Choroid plexus epithelial cell (primary cell): ENCODE results near the gene RAB9B.
A peak's percentile ranks its signal among the peaks of the same experiment; 100 is the strongest.

Source experiments
- DNase-seq: peaks from one replicate; pipeline ENCODE4 v3.0.0-alpha.2; 2010; ENCODE audit warnings: low read depth
- H3K4me3 ChIP-seq: 2 replicates; pipeline ENCODE4 v1.5.1; 2011; ENCODE audit warnings: low read depth, mild to moderate bottlenecking, control low read depth, low read length, moderate library complexity
- TF ChIP-seq, protein P1 (sequence below): conservative IDR thresholded peaks from 2 replicates; pipeline ENCODE4 v1.5.1; 2011; ENCODE audit warnings: low read depth, mild to moderate bottlenecking, control low read depth, inconsistent platforms, low read length, moderate library complexity

RAB9B gene

DNA sequence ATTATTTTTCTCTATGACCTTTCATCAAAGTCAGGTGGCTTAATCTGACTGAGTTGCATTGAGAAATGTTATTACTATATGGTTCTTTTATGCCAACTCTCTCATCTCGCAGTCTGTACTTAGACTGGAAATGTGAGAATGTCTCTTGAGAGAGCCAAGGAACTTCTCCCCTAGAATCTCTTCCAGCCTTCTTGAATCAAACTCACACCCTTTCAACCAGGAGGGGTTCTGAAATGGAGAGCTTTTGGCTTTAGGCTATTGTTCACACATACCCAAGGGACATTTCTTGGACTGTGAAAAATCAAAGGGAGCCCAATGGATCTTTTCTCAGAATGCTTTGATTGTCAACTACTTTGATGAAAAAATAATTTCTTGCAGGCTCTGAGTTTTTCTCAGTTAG, 50.4 kb downstream of the RAB9B start:
- H3K4me3 ChIP-seq = no peak overlapping the region
- no peak for DNase-seq
- TF ChIP-seq, protein P1, sequence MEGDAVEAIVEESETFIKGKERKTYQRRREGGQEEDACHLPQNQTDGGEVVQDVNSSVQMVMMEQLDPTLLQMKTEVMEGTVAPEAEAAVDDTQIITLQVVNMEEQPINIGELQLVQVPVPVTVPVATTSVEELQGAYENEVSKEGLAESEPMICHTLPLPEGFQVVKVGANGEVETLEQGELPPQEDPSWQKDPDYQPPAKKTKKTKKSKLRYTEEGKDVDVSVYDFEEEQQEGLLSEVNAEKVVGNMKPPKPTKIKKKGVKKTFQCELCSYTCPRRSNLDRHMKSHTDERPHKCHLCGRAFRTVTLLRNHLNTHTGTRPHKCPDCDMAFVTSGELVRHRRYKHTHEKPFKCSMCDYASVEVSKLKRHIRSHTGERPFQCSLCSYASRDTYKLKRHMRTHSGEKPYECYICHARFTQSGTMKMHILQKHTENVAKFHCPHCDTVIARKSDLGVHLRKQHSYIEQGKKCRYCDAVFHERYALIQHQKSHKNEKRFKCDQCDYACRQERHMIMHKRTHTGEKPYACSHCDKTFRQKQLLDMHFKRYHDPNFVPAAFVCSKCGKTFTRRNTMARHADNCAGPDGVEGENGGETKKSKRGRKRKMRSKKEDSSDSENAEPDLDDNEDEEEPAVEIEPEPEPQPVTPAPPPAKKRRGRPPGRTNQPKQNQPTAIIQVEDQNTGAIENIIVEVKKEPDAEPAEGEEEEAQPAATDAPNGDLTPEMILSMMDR = no peak

DNA sequence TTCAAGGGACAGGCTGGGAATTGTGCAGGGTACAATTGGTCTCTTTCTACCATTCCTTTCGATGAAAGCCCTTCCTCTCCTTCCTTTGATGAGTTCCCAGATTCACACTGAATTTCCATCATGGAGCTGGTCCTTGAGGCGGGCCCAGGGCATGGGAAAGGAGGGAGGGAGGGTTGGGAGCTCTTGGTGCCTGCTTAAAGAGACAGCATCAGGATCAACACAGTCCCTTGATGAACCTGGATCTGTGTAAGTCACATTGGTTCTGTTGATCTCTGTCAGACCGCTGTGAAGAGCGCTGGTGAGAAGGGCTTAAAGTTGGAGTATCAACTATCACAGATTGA, 51.0 kb downstream of the RAB9B start:
- H3K4me3 ChIP-seq = no peak overlapping the region
- TF ChIP-seq, protein P1 = no peak
- no peak for DNase-seq

DNA sequence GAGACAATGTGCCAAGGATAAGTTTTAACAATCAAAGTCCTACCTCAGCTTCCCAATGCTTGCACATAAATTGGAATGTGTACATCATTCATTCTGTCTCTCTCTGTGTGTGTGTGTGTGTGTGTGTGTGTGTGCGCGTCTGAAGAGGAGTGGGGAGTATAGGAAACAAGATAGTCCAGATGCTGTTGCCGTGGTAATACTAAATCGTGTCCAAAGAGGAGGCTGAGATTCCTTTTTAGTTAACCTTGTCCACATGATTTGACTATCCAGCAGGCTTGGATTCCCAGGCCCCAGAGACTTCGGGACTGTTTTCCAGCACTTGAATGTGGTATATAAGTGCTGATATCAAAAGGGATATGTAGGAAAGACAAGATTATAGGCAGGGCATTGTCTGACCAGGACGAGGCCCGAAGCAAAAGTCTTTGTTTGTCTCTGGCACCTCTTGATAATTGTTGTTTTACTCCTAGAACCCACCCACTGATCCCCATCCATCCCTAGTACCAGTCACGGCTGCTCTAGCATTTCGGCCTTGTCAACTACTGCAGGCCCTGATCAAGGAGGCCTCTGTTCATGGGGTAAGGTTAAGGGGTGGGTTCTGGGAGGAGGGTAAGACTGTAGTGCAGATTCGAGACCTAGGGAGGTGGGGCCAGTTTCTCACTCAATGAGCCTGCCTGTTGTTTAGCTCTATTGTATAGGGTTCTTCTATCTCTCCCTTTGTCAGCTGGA, 51.6 kb downstream of the RAB9B start:
- TF ChIP-seq, protein P1 = no peak
- no peak overlapping the region for H3K4me3 ChIP-seq
- no peak for DNase-seq

DNA sequence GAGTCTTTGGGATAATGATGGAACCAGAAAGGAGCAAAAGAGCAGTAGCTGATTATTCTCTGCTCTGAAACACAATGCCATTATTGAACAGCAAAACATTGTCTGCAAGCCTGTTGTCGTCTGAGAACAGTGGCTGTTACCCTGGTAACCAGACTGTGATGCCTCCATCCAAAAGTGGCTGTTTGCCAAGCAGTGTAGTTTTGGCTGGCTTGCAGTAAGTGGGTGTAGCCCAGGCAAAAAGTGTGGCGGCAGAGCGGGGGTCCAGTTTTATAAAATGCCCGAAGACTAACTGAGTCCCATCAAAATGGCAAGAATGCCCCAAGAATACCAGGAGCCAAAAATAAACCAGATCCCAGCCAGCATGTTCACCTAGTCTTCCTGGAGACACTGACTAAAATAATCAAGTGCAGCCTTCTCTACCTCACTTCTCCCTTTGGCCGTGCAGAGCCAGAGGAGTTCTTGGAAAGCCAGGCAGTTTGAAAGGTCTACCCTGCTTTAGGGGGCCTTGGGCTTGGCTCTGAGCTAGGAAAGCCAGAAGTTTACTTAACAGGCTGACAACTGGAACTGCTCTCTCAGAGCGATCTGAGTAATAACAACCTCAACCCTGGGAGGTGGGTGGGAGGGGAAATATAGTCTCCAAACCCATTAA, 52.8 kb downstream of the RAB9B start:
- TF ChIP-seq, protein P1 = no peak
- DNase-seq = peak; percentile 37
- H3K4me3 ChIP-seq = no peak overlapping the region

DNA sequence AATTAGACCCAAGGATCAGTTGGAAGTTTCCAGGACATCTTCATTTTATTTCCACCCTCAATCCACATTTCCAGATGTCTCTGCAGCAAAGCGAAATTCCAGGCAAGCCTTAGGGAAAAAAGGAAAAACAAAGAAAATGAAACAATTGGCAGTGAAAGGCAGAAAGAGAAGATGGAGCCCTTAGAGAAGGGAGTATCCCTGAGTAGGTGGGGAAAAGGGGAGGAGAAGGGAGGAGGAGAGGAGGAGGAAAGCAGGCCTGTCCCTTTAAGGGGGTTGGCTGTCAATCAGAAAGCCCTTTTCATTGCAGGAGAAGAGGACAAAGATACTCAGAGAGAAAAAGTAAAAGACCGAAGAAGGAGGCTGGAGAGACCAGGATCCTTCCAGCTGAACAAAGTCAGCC, 55.5 kb downstream of the RAB9B start, which contains the start of gene PLP1:
TSS of gene PLP1 (plus strand) at position 295 of the 400 bp plus-strand sequence. CDS start 156 bp downstream, outside the sequence.
- no peak for DNase-seq
- TF ChIP-seq, protein P1 = no peak
- no peak within 1 kb of the TSS for H3K4me3 ChIP-seq

DNA sequence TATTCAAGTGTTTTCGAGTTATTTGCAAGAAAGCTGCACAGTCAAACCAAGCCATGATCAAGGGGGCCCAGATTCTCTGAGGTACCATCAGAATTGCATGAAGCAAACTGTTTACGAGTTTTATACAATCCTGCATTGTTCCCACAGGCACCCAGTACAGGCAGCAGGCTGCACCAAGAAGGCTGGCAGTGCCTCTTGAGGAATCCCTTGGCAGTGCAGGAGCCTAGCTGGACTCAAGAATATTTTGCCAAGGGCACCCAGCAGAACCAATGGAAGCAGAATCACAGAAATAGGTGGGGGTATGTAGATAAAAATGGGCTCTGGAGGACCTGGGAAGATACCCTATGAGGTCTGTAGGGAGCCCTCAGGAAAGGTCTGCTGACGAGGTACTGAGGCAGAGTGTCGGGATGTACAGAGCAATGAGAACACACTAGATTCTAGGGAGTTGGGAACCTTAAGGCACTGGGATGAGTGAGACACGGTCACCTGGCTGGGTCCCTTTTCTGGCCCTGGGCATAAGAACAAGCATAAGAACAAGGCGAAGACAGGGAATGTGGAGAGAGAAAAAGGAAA, 57.9 kb downstream of the RAB9B start:
- no peak overlapping the region for H3K4me3 ChIP-seq
- peak; percentile 72 for DNase-seq
- TF ChIP-seq, protein P1 = peak; percentile 56

DNA sequence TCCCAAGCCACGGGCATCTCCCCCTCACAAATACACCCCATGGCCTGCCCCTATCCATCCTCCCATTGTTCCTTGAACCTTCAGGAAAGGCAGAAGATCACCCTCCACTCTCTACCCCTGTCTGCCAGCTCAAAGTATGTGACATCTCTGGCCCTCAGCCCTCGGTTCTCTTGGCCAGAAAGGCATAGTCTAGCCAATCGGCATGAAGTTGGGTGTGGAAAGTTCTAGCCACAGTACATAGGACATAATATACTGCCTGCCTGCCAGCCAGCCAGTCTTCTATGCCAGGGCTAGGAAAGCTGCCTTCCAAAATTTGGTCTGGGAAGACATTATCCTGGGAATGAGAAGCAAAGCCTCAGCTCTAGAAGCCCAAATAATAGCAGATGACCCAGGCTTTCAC, 58.6 kb downstream of the RAB9B start:
- DNase-seq = no peak
- TF ChIP-seq, protein P1 = no peak
- no peak overlapping the region for H3K4me3 ChIP-seq
